RWPE2 (cell line): ENCODE results near the gene TFR2.

ENCODE experiments used
- ATAC-seq: fragments of 200-7000 bp; cut with Tn5 transposase; 3 replicates; pipeline ENCODE4 v1.9.1; 2021; ENCODE audit warnings: low read depth
- DNase-seq: peaks from one replicate; pipeline ENCODE4 v3.0.0-alpha.2; 2020; ENCODE audit warnings: low spot score
- H3K27ac ChIP-seq: fragments of 450-650 bp; 2 replicates; pipeline ENCODE4 v1.5.1; 2017; ENCODE audit warnings: mild to moderate bottlenecking; ENCODE audit not compliant: poor library complexity, severe bottlenecking
- H3K27me3 ChIP-seq: fragments of 250-450 bp; sonication (Bioruptor Pico); 2 replicates; pipeline ENCODE4 v1.5.1; 2021; ENCODE audit warnings: mild to moderate bottlenecking, moderate library complexity; ENCODE audit not compliant: insufficient read depth, poor library complexity, severe bottlenecking
- H3K36me3 ChIP-seq: fragments of 250-450 bp; sonication (Bioruptor Pico); 2 replicates; pipeline ENCODE4 v1.5.1; 2020; ENCODE audit warnings: low read depth, mild to moderate bottlenecking, moderate library complexity
- H3K4me1 ChIP-seq: fragments of 250-450 bp; sonication (Bioruptor Pico); 2 replicates; pipeline ENCODE4 v1.5.1; 2021; ENCODE audit warnings: mild to moderate bottlenecking, moderate library complexity; ENCODE audit not compliant: insufficient read depth, poor library complexity, severe bottlenecking
- H3K4me3 ChIP-seq: fragments of 250-450 bp; sonication (Bioruptor Pico); 2 replicates; pipeline ENCODE4 v1.5.1; 2021; ENCODE audit warnings: mild to moderate bottlenecking, moderate library complexity; ENCODE audit not compliant: severe bottlenecking
- H3K9me3 ChIP-seq: fragments of 250-450 bp; sonication (Bioruptor Pico); 2 replicates; pipeline ENCODE4 v1.5.1; 2021; ENCODE audit warnings: mild to moderate bottlenecking, moderate library complexity; ENCODE audit not compliant: severe bottlenecking
- CTCF ChIP-seq: fragments of 450-650 bp; IDR thresholded peaks from one replicate; pipeline ENCODE4 v1.5.1; 2017; ENCODE audit warnings: mild to moderate bottlenecking, moderate library complexity; ENCODE audit not compliant: poor library complexity, severe bottlenecking

The TFR2 gene

GRCh38 chr7:100586266-100587025 lies 54.9 kb downstream of the TFR2 start, which contains the start of gene FBXO24:
FBXO24 (plus strand) TSS chr7:100586328; CDS start chr7:100586626, 298 bp downstream.
- TF ChIP-seq CTCF = no peak
- Histone ChIP-seq H3K27me3 (no peaks in the 10 kb centered on the region), H3K4me1 (peaks cover 18% of the 10 kb centered on the region), H3K36me3 (peaks cover 15% of the 10 kb centered on the region), H3K4me3 (peak within 1 kb of the TSS; percentile 73), H3K9me3 (no peaks in the 10 kb centered on the region), H3K27ac (peak within 1 kb of the TSS; percentile 88)
- DNase-seq (peak; percentile 99), ATAC-seq (peak; percentile 87)

GRCh38 chr7:100585511-100586265 lies 55.7 kb downstream of the TFR2 start, which contains the start of gene LRCH4:
LRCH4 (minus strand) TSS chr7:100586129; CDS start chr7:100586100, 29 bp downstream.
- Histone ChIP-seq H3K27me3 (no peaks in the 10 kb centered on the region), H3K27ac (peak within 1 kb of the TSS; percentile 88), H3K9me3 (no peaks in the 10 kb centered on the region), H3K36me3 (peaks cover 22% of the 10 kb centered on the region), H3K4me1 (peaks cover 18% of the 10 kb centered on the region), H3K4me3 (peak within 1 kb of the TSS; percentile 73)
- TF ChIP-seq CTCF = no peak
- ATAC-seq (peak; percentile 35), DNase-seq (no peak)

GRCh38 chr7:100584683-100585510 lies 56.5 kb downstream of the TFR2 start:
- Histone ChIP-seq H3K9me3 (no peaks in the 10 kb centered on the region), H3K27ac (peak overlapping the region; percentile 88), H3K4me1 (peaks cover 18% of the 10 kb centered on the region), H3K4me3 (peak overlapping the region; percentile 73), H3K36me3 (peaks cover 30% of the 10 kb centered on the region), H3K27me3 (no peaks in the 10 kb centered on the region)
- DNase-seq = no peak
- TF ChIP-seq CTCF = no peak
- peak; percentile 7 for ATAC-seq

- TF ChIP-seq CTCF = no peak
- Histone ChIP-seq H3K27ac (peak overlapping the region; percentile 88), H3K27me3 (no peaks in the 10 kb centered on the region), H3K36me3 (peaks cover 35% of the 10 kb centered on the region), H3K4me1 (peaks cover 18% of the 10 kb centered on the region), H3K9me3 (no peaks in the 10 kb centered on the region), H3K4me3 (peak overlapping the region; percentile 73)
- no peak for ATAC-seq
- DNase-seq = no peak
These were observed 57.2 kb downstream of the TFR2 start for GRCh38 chr7:100584054-100584682.
